ENCODE measurements around the gene PPFIA3. TPM values are rescaled to one million over a fixed set of nuclear protein-coding genes. Genes with fewer than 3 reads are reported as not detected.

Gene PPFIA3
- total RNA-seq, 1 donor from 2014 or later = 12.9 TPM

DNA sequence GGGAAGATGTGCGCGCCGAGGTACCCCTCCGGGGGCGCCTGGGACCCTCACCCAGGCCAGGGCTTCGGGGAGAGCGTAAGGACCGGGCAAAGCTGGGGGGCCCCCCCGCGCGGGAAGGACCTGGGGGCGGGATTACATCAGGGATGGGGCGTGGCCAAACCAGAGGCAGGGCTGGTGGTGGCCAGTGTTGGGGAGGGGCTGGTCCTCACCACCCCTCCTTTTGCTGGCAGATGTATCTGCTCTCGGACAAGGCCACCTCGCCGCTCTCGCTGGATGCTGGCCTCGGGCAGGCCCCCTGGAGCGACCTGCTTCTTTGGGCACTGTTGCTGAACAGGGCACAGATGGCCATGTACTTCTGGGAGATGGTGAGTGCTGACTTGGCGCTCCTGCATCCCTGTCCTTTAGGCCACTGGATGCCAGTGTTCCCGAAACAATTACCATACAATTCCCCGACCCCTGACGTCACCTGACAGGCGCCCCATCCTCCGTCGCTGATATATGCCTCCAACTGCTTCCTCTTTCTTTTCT lies 63.6 kb downstream of the PPFIA3 start:
- no peak for DNase-seq

- DNase-seq = no peak
Measured at GRCh38 chr19:49186108-49186507, 66.8 kb downstream of the PPFIA3 start.

- DNase-seq = no peak
Measured at GRCh38 chr19:49188626-49189200, 69.4 kb downstream of the PPFIA3 start.

DNA sequence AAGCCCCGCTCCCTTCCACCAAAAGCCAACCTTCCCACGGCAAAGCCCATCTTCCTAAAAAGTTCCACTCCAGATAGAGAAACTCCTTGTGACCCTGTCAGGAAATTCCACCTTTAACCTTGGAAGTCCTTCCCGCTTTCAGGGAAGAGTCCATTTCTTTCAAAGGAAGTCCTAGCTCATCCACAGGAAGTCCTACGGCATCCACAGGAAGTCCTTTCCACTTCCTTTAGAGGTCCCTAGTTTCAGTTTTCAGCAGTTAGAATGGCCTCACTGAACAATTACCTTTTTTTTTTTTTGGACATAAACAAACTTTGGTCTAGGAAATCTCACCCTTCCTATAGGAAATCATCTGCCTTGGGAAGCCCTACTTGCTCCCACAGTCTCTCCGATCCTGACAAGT lies 69.9 kb downstream of the PPFIA3 start:
- DNase-seq = peak; percentile 32

GRCh38 chr19:49190781-49191180 lies 71.4 kb downstream of the PPFIA3 start:
- no peak for DNase-seq

DNA sequence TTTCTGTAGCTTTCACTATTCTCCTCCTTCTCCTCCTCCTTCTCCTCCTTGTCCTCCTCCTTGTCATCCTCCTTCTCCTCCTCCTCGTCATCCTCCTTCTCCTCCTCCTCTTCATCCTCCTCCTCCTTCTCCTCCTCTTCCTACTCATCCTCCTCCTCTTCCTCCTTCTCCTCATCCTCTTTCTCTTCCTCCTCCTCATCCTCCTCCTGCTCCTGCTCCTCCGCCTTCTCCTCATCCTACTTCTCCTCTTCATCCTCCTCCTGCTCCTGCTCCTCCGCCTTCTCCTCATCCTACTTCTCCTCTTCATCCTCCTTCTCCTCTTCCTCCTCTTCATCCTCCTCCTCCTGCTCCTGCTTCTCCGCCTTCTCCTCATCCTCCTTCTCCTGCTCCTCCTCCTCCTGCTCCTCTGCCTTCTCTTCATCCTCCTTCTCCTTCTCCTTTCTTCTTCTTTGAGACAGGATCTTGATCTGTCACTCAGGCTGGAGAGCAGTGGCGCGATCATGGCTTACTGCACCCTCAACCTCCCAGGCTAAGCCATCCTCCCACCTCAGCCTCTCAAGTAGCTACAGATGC lies 74.6 kb downstream of the PPFIA3 start:
- DNase-seq = no peak

DNA sequence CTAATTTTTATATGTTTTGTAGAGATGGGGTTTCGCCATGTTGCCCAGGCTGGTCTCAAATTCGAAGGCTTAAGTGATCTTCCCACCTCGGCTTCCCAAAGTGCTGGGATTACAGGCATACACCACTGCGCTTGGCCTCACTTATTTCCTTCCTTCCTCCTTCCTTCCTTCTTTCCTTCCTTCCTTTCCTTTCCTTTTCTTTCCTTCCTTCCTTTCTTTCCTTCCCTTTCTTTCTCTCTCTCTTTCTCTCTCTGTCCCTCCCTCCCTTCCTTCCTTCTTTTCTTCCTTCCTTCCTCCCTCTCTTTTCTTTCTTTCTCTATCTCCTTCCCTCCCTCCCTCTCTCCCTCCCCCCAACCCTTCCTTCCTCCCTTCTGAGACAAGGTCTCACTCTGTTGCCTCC lies 75.1 kb downstream of the PPFIA3 start:
- DNase-seq = no peak

GRCh38 chr19:49196527-49197240 lies 77.3 kb downstream of the PPFIA3 start:
- no peak for DNase-seq

- DNase-seq = peak; percentile 23
Measured at GRCh38 chr19:49200238-49200862, 81.0 kb downstream of the PPFIA3 start.

Other genes with a start within 250 kb of the PPFIA3 start
- gene PPP1R15A, start 247.1 kb upstream of the PPFIA3 start, total RNA-seq = 39.2 and 59.6 TPM in 2 replicates
- 0.34 TPM in 1 of 2 replicates, not detected in the other for gene TULP2, start 220.8 kb upstream of the PPFIA3 start, total RNA-seq
- 167 and 333 TPM in 2 replicates for gene NUCB1, start 219.2 kb upstream of the PPFIA3 start, total RNA-seq
- gene DHDH, start 185.8 kb upstream of the PPFIA3 start, total RNA-seq = not detected in 2 replicates
- gene BAX, start 164.7 kb upstream of the PPFIA3 start, total RNA-seq = 96.8 and 134 TPM in 2 replicates
- 1,252 and 1,399 TPM in 2 replicates for gene FTL, start 154.2 kb upstream of the PPFIA3 start, total RNA-seq
- 14.8 and 28.8 TPM in 2 replicates for gene GYS1, start 126.2 kb upstream of the PPFIA3 start, total RNA-seq
- 172 and 278 TPM in 2 replicates for gene RUVBL2, start 125.7 kb upstream of the PPFIA3 start, total RNA-seq
- gene LHB, start 102.5 kb upstream of the PPFIA3 start, total RNA-seq = not detected in 2 replicates
- not detected in 2 replicates for gene CGB3, start 95.2 kb upstream of the PPFIA3 start, total RNA-seq
- gene CGB2, start 87.7 kb upstream of the PPFIA3 start, total RNA-seq = not detected in 2 replicates
- not detected in 2 replicates for gene CGB1, start 82.6 kb upstream of the PPFIA3 start, total RNA-seq
- not detected in 2 replicates for gene CGB5, start 75.7 kb upstream of the PPFIA3 start, total RNA-seq
- gene CGB8, start 70.4 kb upstream of the PPFIA3 start, total RNA-seq = not detected in 2 replicates
- gene CGB7, start 61.8 kb upstream of the PPFIA3 start, total RNA-seq = not detected in 2 replicates
- not detected in 2 replicates for gene NTF4, start 54.7 kb upstream of the PPFIA3 start, total RNA-seq
- gene KCNA7, start 46.8 kb upstream of the PPFIA3 start, total RNA-seq = not detected in 2 replicates
- 142 and 166 TPM in 2 replicates for gene SNRNP70, start 34.1 kb upstream of the PPFIA3 start, total RNA-seq
- gene LIN7B, start 5.2 kb upstream of the PPFIA3 start, total RNA-seq = 0.56 and 0.68 TPM in 2 replicates
- gene C19orf73, start 401 bp upstream of the PPFIA3 start, total RNA-seq = 0.65 and 1.4 TPM in 2 replicates
- gene HRC, start 35.9 kb downstream of the PPFIA3 start, total RNA-seq = not detected in 2 replicates
- gene TRPM4, start 38.2 kb downstream of the PPFIA3 start, total RNA-seq = 20.9 and 25.7 TPM in 2 replicates
- 0.28 and 1.0 TPM in 2 replicates for gene SLC6A16, start 205.6 kb downstream of the PPFIA3 start, total RNA-seq
- not detected in 2 replicates for gene CD37, start 215.9 kb downstream of the PPFIA3 start, total RNA-seq
- gene TEAD2, start 242.9 kb downstream of the PPFIA3 start, total RNA-seq = 74.7 and 101 TPM in 2 replicates
- gene DKKL1, start 244.3 kb downstream of the PPFIA3 start, total RNA-seq = 0.33 TPM in 1 of 2 replicates, not detected in the other